NCI-H82 (cell line): ENCODE measurements around the gene ZPR1.
"Not testable (repeated sequence)": the region's sequence is repeated elsewhere in the genome, so short reads cannot be mapped to it uniquely, and the experiment has no call there.

Experiments used
- DNase-seq: peaks from one replicate; lab custom pipeline; 2025; lab: John Stamatoyannopoulos, UW

Gene ZPR1

DNA sequence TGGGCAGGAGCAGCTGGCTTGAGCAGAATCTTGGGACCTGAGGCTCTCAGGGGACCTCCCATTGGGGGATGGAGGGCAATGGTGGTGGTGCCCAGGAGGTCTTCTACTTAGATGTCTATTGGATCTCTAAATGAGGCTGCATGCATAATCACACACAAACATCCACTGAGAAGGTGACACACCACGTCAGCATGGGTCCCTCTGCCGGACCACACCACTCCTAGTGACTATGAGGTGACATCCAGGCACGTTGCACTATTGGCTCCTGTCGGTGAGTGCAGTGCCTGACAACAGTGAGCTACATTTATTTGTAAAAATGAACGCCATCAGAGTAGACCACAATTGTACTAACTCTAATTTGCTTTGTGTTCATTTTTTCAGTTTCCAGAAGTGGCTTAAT is 37.6 kb upstream of the ZPR1 start:
- no peak for DNase-seq

GRCh38 chr11:116823031-116823843 is 35.4 kb upstream of the ZPR1 start, which contains the start of gene APOA4:
TSS of gene APOA4 (minus strand) at chr11:116823304. CDS start at chr11:116823191, 113 bp downstream.
- DNase-seq = no peak

- DNase-seq = no peak
Observed at GRCh38 chr11:116822575-116822974, 34.8 kb upstream of the ZPR1 start.

DNA sequence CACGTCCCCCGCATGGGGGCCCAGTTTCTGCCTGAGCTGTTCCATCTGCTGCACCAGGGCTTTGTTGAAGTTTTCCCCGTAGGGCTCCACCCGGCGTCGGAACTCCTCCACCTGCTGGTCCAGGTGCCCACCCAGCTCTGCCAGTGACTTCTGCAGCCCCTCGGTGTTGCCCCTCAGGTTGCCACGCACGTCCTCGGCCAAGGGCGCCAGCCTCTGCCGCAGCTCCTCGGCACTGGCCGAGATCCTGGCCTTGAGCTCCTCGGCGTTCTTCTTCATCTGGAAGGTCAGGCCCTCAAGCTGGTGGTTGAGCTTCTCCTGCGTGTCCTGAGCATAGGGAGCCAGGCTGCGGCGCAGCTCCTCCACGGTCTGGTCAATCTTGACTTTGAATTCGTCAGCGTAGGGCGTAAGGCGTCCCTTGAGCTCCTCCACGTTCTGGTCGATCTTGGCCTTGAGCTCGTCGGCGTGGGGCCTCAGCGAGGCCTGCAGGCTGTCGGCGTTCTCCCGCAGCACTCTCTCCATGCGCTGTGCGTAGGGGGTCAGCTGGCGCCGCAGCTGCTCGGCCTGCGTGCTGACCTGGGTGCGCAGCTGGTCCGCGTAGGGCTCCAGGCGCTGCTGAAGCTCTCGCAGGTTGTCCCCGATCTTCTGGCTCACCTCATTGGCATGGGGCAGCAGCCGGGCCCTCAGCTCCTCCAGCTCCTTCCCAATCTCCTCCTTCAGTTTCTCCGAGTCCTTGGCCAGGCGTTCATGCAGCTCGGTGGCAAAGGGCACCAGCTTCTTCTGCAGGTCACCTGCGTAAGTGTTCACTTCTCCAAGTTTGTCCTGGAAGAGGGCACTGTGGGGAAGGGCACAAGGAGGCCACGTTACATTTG is 33.5 kb upstream of the ZPR1 start:
- DNase-seq = no peak

DNA sequence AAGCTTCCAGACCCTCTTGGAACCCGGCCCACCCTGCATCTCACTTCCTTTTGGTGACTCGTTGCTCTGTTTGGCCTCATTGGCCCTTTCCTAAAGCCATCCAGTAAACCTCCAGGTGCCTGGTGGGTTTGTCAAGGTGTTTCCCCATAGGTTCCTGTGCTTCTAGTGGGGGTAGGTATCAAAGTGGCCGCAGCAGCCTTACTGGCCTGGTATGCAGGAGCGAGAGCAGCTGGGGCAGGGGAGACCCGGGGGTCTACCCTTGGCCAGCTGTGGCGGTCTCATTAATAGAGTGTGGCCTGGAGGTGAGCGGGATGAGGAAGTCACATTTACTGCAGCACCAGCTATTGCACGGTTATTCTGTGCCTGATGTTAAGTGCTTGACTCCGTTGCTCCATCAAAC is 31.2 kb upstream of the ZPR1 start:
- DNase-seq = no peak

DNA sequence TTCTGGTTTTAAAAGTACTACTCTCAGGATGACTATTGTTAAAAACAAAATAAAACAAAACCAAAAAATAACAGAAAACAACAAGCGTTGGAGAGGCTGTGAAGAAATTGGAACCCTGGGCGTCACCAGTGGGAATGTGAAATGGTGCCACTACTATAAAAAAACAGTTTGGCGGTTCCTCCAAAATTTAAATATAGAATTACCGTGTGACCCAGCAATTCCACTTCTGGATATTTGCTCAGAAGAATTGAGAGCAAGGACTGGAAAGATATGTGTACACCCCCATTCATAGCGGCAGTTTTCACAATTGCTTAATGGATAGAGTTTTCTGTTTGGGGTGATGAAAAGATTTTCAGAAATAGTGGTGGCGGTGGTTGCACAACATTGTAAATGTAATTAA is 26.7 kb upstream of the ZPR1 start:
- no peak for DNase-seq

DNA sequence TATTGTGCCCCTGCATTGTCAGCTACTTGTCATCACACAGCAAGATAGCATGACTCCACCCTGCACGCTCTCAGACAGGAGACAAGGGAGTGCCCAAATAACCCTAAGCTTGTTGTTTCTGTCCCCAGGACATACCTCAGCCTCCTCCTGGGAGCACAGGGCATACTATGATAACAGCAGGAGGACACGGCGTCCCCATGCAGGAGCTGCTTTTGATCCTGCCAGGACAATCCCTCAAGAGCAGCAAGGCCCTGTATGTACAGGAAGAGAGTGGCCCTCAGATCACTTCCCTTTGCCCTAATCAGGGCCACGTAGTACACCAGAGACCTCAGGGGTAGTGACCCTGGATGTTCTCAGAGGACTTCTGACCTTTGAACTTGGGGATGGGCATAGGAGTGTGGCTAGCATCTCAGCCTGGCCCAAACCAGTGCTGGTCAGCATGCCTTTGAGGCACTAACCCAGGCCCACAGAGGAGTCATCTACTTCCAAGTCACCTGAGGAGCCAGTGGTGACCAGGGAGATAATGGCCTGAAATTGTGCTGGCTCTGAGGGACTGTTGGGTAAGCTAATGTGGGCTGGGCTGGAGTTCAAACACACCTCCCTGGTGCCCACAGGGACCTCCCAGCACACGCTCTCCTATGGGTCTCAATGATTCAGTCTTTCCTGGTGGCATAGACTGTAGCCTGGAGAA is 26.1 kb upstream of the ZPR1 start:
- no peak for DNase-seq

DNA sequence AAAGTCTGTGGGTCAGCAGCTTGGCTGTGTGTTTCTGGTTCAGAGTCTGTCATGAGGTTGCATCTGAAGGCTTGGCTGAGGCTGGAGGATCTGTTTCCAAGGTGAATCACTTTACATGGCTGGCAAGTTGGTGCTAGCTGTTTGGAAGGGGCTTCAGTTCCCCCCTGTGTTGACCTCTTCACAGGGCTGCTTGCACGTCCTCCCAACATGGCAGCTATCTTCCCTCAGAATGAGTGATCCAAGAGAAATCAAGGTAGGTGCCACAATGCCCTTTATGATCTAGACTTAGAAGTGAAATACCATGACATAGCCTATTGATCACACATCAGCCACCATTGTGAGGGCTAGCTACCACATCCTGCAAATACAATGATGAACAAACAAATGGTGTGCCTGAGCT is 25.3 kb upstream of the ZPR1 start:
- no peak for DNase-seq

DNA sequence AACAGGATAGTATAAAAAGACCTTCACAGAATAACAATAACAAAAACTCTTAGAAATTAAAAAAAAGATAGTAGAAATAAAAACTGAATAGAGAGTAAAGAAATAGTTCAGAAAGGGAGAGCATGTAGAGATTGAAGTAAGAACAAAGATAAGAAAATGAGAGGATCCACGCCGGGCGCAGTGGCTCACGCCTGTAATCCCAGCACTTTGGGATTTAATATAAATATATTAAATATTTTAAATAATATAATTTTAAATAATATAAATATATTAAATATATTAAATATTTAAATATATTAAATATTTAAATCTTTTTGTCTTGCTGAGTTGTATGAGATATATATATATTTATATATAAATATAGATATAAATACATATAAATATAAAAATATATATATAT is 24.3 kb upstream of the ZPR1 start:
- DNase-seq = no peak

GRCh38 chr11:116811194-116811593 is 23.4 kb upstream of the ZPR1 start:
- no peak for DNase-seq

DNA sequence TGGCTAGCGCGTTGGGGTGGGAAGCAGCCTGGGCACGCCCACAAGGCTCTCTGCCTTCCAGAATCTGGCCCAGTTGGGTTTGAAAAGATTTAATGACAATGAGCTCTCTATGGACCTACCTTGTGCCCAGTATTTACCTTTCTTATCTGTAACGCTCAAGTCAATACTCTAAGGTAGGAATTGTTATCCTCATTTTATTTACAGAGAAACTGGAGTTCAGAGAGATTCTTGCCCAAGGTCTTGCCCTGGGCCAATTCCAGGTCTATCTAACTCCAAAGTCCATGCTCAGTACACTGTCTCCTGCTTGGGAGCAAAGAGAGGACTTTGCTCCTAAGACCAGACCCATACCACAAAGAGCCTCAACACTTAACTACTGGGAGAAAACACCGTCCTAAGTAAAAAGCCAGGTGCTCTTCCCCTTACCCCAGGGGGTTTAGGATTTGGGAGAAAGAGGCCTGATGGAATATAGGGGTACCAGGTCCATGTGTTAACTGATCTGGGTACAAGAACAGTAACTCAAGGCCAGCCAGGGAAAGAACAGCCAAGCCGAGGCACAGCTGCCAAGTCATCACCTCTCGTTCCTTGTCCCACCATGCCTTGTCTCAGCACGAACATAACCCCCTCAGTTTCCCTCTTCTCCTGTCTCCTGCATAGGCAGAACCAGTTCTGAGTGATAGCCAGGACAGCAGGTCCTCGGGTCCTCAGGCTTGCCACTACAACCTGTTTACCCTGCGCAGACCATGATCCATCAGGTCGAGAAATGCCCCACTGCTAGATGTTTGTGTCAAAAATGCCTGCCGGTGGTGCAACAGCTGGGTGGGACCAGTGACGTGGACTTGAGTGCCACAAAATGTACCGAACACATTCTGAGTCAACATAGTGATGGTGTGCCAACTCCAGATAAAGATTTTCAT is 20.7 kb upstream of the ZPR1 start:
- DNase-seq = no peak

DNA sequence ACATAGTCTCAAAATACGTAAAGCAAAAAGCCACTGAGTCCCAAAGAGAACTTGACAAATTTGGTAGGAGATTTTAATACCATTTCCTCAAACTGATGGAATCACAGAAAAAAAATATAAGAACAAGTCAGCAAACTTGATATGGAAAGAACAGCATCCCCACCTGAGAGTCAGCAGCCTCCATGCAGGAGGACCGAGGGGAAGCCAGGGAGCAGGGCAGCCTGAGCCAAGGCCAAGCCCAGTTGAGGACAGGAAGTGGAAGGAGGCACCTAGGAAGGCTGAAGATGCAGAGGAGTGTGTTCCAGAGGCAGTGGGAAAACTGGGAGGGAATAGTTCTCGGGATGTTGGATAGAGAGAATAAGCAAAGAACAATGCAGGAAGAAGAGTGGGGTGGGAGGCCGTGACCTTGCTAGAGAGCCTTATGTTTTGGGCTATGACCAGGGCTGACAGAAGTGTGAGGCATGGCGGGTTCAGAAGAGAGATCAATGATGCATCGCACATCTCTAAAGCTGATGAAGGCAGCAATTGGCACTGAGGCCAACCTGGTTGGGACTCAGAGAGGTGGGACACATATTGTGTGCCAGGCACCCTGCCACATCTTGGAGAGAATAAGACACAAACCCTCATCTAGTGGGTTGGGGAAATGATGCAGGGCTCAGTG is 19.9 kb upstream of the ZPR1 start:
- DNase-seq = no peak

- no peak for DNase-seq
Observed at GRCh38 chr11:116804001-116804400, 16.2 kb upstream of the ZPR1 start.

GRCh38 chr11:116801662-116802061 is 13.8 kb upstream of the ZPR1 start:
- not testable (repeated sequence) for DNase-seq

DNA sequence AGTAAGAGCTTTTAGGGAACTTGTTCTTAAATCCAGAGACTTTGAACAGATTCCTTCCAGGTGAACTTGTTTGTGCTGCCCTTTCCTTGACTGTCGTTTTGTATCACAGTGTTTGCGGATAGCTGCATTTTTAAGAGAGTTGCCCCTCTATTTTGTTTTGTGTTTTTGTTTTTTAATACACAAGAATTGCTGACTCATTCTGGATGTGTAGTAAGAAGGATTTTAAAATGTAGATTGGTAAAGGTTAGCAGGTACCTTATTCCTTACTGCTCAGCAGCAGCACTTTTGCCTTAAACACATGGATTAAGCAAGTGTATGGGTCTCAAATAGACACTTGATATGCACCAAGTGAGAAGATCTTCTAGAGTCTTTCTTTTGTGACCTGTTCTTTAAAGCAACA is 12.8 kb upstream of the ZPR1 start:
- no peak for DNase-seq

DNA sequence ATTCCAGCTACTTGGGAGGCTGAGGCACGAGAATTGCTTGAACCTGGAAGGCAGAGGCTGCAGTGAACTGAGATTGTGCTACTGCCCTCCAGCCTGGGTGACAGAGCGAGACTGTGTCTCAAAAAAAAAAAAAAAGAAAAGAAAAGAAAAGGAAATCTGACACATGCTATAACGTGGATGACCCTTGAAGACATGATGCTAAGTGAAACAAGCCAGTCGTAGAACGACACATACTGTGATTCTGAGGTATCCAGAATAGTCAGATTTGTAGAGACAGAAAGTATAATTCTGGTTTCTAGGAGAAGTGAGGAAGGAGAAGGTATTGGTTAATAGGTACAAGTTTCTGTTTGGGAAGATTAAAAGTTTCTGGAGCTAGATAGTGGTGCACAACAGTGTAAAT is 10.5 kb upstream of the ZPR1 start:
- no peak for DNase-seq

GRCh38 chr11:116797816-116798215 is 10.0 kb upstream of the ZPR1 start:
- no peak for DNase-seq

- no peak for DNase-seq
Observed at GRCh38 chr11:116796548-116796947, 8.7 kb upstream of the ZPR1 start.

GRCh38 chr11:116794851-116795250 is 7.0 kb upstream of the ZPR1 start:
- no peak for DNase-seq

DNA sequence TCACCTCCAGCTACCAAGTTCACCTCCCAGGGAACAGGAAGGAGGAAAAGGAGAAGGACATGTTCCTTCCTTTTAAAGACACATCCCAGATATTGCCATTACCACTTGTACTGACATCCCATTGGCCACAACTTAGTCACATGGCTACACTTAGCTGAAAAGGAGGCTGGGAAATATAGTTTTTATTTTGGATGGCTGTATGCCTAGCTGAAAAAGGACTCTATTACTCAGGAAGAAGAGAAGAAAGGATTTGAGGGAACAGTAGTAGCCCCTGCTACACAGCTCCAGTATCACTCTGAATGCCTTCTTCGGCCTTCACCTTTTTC is 5.9 kb upstream of the ZPR1 start:
- no peak for DNase-seq
